Upper lobe of left lung (tissue), 6 donors: ENCODE measurements around the gene GMCL2. TPM values are rescaled to one million over a fixed set of nuclear protein-coding genes. Genes with fewer than 3 reads are reported as not detected.

ENCODE experiments used
- ATAC-seq, 2 donors: fragments of 200-7000 bp; cut with Tn5 transposase; one replicate each; pipeline ENCODE4 v1.9.1; 2022; ENCODE audit warnings: mild to moderate bottlenecking in 2 of 2, moderate library complexity in 2 of 2; ENCODE audit not compliant: low FRiP score in 2 of 2
- DNase-seq, 2 donors: peaks; one replicate each; pipeline ENCODE4 v3.0.0-alpha.2; 2019 to 2020
- H3K27ac ChIP-seq, 4 donors: fragments of 200-600 bp; sonication (generic); one replicate each; pipeline ENCODE4 v1.5.1; 2016 to 2019
- H3K27me3 ChIP-seq, 4 donors: fragments of 200-600 bp; sonication (generic); one replicate each; pipeline ENCODE4 v1.5.1; 2017 to 2019
- H3K36me3 ChIP-seq, 4 donors: fragments of 200-600 bp; sonication (generic); one replicate each; pipeline ENCODE4 v1.5.1; 2016 to 2019
- H3K4me1 ChIP-seq, 4 donors: fragments of 200-600 bp; sonication (generic); one replicate each; pipeline ENCODE4 v1.5.1; 2018 to 2019
- H3K4me3 ChIP-seq, 4 donors: fragments of 200-600 bp; sonication (generic); one replicate each; pipeline ENCODE4 v1.5.1; 2017 to 2019; ENCODE audit warnings: mild to moderate bottlenecking in 2 of 4, moderate library complexity in 1 of 4
- H3K9me3 ChIP-seq, 4 donors: fragments of 200-600 bp; sonication (generic); one replicate each; pipeline ENCODE4 v1.5.1; 2018 to 2019
- EP300 ChIP-seq, 4 donors: sonication (generic); formaldehyde crosslinking; IDR thresholded peaks; one replicate each; pipeline ENCODE4 v1.5.1; 2017; ENCODE audit warnings: antibody characterized with exemption in 4 of 4, control low read depth in 2 of 4
- POLR2A ChIP-seq, 4 donors: fragments of 450-650 bp; IDR thresholded peaks; one replicate each; pipeline ENCODE4 v1.5.1; 2016 to 2017; ENCODE audit warnings: antibody characterized with exemption in 4 of 4, mild to moderate bottlenecking in 2 of 4
- POLR2AphosphoS5 ChIP-seq, 2 donors: sonication (generic); formaldehyde crosslinking; IDR thresholded peaks; one replicate each; pipeline ENCODE4 v1.5.1; 2017; ENCODE audit warnings: antibody characterized with exemption in 2 of 2
- WGBS, 2 donors: methylation state at CpG; one replicate each; pipeline ENCODE4 v1.1.5; 2017 to 2018; 5-methylcytosine and 5-hydroxymethylcytosine counted together
- total RNA-seq, 6 donors: library from RNA; depleted of rRNA in 4 of 6; stranded (reverse); fragments of >200 nt in 4 of 6; gene quantifications; one replicate each; pipeline versions ENCODE4 v1.1.0 to v1.2.1, GENCODE V29; 2016 to 2021
- TF ChIP-seq, protein P1 (sequence below), 6 experiments: fragments of 450-650 bp in 4 of 6; fragments of 200-600 bp in 2 of 6; sonication (generic) in 2 of 6; IDR thresholded peaks; one replicate each; pipeline ENCODE4 v1.5.1; 2016 to 2019; ENCODE audit warnings: antibody characterized with exemption in 6 of 6
- donor health status: DM: no; HTN: no; CAD: no; lungs with moderate emphysema.
- donor health status: DM: no; HTN: yes; CAD: no; lungs with severe emphysema.

GMCL2 gene
- total RNA-seq, 6 donors from 2014 or later, result not detected

DNA sequence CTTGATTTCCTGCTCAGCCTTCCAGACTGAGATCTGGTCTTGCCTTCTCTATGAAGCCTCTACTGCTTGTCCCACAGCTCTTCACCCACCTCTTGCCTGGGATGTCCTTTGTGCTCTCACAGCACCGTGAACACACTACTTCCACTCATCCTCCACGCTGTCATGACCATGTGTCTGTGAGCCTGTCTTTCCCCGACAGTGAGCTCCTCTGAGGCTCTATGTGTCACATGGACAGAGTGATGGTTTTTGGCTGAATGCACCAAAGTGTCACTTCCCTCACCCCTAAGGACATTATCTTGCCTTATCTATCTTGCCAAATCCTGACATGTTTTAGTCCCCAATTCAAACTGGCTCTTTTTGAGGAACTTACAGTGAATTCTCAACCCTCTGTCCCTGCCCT lies 34.1 kb upstream of the GMCL2 start:
- Histone ChIP-seq H3K4me3 (no peak overlapping the region), H3K4me1 (peaks cover 9 to 18% (median 13%) of the 10 kb centered on the region in 4 donors), H3K27ac (peak overlapping the region in 1 of 4 donors; percentile 0), H3K27me3 (no peaks in the 10 kb centered on the region), H3K9me3 (no peaks in the 10 kb centered on the region), H3K36me3 (peaks cover 0 to 80% (median 40%) of the 10 kb centered on the region in 4 donors)
- no peak for TF ChIP-seq POLR2A (IDR thresholded peaks at IDR 0.05)
- TF ChIP-seq, protein P1, sequence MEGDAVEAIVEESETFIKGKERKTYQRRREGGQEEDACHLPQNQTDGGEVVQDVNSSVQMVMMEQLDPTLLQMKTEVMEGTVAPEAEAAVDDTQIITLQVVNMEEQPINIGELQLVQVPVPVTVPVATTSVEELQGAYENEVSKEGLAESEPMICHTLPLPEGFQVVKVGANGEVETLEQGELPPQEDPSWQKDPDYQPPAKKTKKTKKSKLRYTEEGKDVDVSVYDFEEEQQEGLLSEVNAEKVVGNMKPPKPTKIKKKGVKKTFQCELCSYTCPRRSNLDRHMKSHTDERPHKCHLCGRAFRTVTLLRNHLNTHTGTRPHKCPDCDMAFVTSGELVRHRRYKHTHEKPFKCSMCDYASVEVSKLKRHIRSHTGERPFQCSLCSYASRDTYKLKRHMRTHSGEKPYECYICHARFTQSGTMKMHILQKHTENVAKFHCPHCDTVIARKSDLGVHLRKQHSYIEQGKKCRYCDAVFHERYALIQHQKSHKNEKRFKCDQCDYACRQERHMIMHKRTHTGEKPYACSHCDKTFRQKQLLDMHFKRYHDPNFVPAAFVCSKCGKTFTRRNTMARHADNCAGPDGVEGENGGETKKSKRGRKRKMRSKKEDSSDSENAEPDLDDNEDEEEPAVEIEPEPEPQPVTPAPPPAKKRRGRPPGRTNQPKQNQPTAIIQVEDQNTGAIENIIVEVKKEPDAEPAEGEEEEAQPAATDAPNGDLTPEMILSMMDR (IDR thresholded peaks at IDR 0.05), result no peak
- no peak for TF ChIP-seq EP300 (IDR thresholded peaks at IDR 0.05)
- TF ChIP-seq POLR2AphosphoS5 (IDR thresholded peaks at IDR 0.05), result no peak
- no peak for DNase-seq
- 61 to 69% methylated on average over 3 of the region's 3 CpGs for WGBS, 2 donors
- ATAC-seq, result peak in 1 of 2 donors; percentile 3

DNA sequence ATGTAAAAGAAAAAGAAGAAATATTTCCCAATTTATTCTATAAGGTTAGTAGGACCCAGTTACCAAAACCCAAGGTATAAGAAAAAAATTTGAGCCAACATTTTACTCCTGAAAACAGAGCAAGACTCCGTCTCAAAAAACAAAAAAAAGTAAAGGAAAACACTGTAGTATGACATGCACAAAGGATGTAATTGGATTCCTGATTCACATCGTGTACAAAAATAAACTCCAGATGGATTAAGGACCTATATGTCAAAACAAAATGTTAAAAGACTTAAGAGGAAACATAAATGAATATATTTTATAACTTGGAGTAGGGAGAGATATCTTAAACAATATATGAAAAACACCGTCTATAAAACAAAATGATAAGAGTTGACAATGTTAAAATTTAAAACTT lies 31.7 kb upstream of the GMCL2 start:
- DNase-seq, result no peak
- H3K4me1 ChIP-seq, result peaks cover 4 to 26% (median 12%) of the 10 kb centered on the region in 4 donors
- ATAC-seq, result no peak
- no peak overlapping the region for H3K4me3 ChIP-seq
- WGBS, 2 donors, result 83% methylated on average over 3 of the region's 3 CpGs
- H3K27me3 ChIP-seq, result no peaks in the 10 kb centered on the region
- TF ChIP-seq POLR2AphosphoS5 (IDR thresholded peaks at IDR 0.05), result no peak
- H3K9me3 ChIP-seq, result no peaks in the 10 kb centered on the region
- peaks cover 8 to 81% (median 47%) of the 10 kb centered on the region in 4 donors for H3K36me3 ChIP-seq
- H3K27ac ChIP-seq, result no peak overlapping the region

- H3K36me3 ChIP-seq, result peaks cover 12 to 84% (median 52%) of the 10 kb centered on the region in 4 donors
- 88 to 92% methylated on average over 5 of the region's 5 CpGs for WGBS, 2 donors
- no peak for TF ChIP-seq EP300 (IDR thresholded peaks at IDR 0.05)
- TF ChIP-seq POLR2AphosphoS5 (IDR thresholded peaks at IDR 0.05), result no peak
- TF ChIP-seq, protein P1 (IDR thresholded peaks at IDR 0.05), result no peak
- TF ChIP-seq POLR2A (IDR thresholded peaks at IDR 0.05), result no peak
- H3K9me3 ChIP-seq, result no peaks in the 10 kb centered on the region
- no peaks in the 10 kb centered on the region for H3K27me3 ChIP-seq
- ATAC-seq (no peak), DNase-seq (no peak)
- no peak overlapping the region for H3K27ac ChIP-seq
- H3K4me1 ChIP-seq, result peaks cover 0 to 30% (median 8%) of the 10 kb centered on the region in 4 donors
- H3K4me3 ChIP-seq, result no peak overlapping the region
Observed at GRCh38 chr5:178218237-178218776, 31.1 kb upstream of the GMCL2 start.

DNA sequence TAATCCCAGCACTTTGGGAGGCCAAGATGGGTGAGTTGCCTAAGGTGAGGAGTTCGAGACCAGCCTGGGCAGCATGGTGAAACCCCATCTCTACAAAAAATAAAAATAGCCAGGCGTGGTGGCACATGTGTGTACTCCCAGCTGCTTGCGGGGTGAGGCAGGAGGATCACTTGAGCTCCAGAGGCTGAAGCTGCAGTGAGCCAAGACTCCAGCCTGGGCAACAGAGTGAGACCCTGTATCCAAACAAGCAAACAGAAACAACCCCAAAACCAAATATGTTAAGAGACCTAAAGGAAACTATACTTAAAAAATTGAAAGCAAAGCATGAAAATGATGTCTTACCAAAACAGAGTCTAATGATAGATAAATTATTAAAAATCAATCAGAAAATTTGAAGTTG lies 29.6 kb upstream of the GMCL2 start:
- no peaks in the 10 kb centered on the region for H3K9me3 ChIP-seq
- WGBS, 2 donors, result 88 to 96% methylated on average over 3 of the region's 3 CpGs
- H3K27me3 ChIP-seq, result no peaks in the 10 kb centered on the region
- ATAC-seq (no peak), DNase-seq (no peak)
- TF ChIP-seq POLR2A (IDR thresholded peaks at IDR 0.05) (no peak), POLR2AphosphoS5 (IDR thresholded peaks at IDR 0.05) (no peak), EP300 (IDR thresholded peaks at IDR 0.05) (no peak)
- TF ChIP-seq, protein P1 (IDR thresholded peaks at IDR 0.05), result no peak
- H3K27ac ChIP-seq, result peak overlapping the region in 1 of 4 donors; percentile 26
- peaks cover 3 to 30% (median 6%) of the 10 kb centered on the region in 4 donors for H3K4me1 ChIP-seq
- H3K36me3 ChIP-seq, result peaks cover 21 to 87% (median 57%) of the 10 kb centered on the region in 4 donors
- no peak overlapping the region for H3K4me3 ChIP-seq

GRCh38 chr5:178216088-178216534 lies 28.9 kb upstream of the GMCL2 start:
- Histone ChIP-seq H3K36me3 (peaks cover 28 to 87% (median 60%) of the 10 kb centered on the region in 4 donors), H3K4me3 (no peak overlapping the region), H3K27ac (peak overlapping the region in 1 of 4 donors; percentile 26), H3K9me3 (no peaks in the 10 kb centered on the region), H3K27me3 (no peaks in the 10 kb centered on the region), H3K4me1 (peaks cover under 1 to 23% (median 4%) of the 10 kb centered on the region in 4 donors)
- no peak for DNase-seq
- TF ChIP-seq EP300 (IDR thresholded peaks at IDR 0.05) (no peak), POLR2AphosphoS5 (IDR thresholded peaks at IDR 0.05) (no peak), POLR2A (IDR thresholded peaks at IDR 0.05) (no peak)
- TF ChIP-seq, protein P1 (IDR thresholded peaks at IDR 0.05), result no peak
- 58 to 84% methylated on average over 5 of the region's 5 CpGs for WGBS, 2 donors
- peak; percentile 7 to 17 for ATAC-seq
